Kidney (tissue), 14 donors: ENCODE measurements around the gene FPR2. TPM values are rescaled to one million over a fixed set of nuclear protein-coding genes. Genes with fewer than 3 reads are reported as not detected.

Experiments used
- DNase-seq, 5 donors: peaks; one replicate each; pipeline ENCODE4 v3.0.0-alpha.2; 2013 to 2020
- FAIRE-seq: peaks from 2 replicates; lab custom pipeline; 2012; peaks lifted over from hg19 to GRCh38; lab: Jason Lieb, UNC
- H3K27ac ChIP-seq, 2 donors: one replicate each; pipeline ENCODE4 v1.7.0; 2013; ENCODE audit warnings: low read depth in 2 of 2, low read length in 2 of 2, inconsistent platforms in 1 of 2
- H3K27me3 ChIP-seq: one replicate; pipeline ENCODE4 v1.7.1; 2013; ENCODE audit warnings: low read length, inconsistent platforms; ENCODE audit not compliant: control insufficient read depth, insufficient read depth
- H3K36me3 ChIP-seq, 3 donors: one replicate each; pipeline versions ENCODE4 v1.7.0 to v1.7.1; 2013; ENCODE audit warnings: low read length in 3 of 3, control low read depth in 1 of 3, inconsistent platforms in 1 of 3; ENCODE audit not compliant: insufficient read depth in 3 of 3, control insufficient read depth in 2 of 3
- H3K4me1 ChIP-seq, 3 donors: one replicate each; pipeline versions ENCODE4 v1.7.0 to v1.7.1; 2013; ENCODE audit warnings: low read length in 3 of 3, inconsistent platforms in 1 of 3, low read depth in 1 of 3; ENCODE audit not compliant: control insufficient read depth in 2 of 3, insufficient read depth in 2 of 3
- H3K4me3 ChIP-seq, 3 donors: one replicate each; pipeline versions ENCODE4 v1.7.0 to v1.8.1; 2013; ENCODE audit warnings: low read length in 3 of 3, control low read depth in 1 of 3, inconsistent platforms in 1 of 3
- H3K9ac ChIP-seq, 3 donors: one replicate each; pipeline versions ENCODE4 v1.7.0 to v1.7.1; 2013; ENCODE audit warnings: low read length in 3 of 3, control low read depth in 1 of 3, inconsistent platforms in 1 of 3
- H3K9me3 ChIP-seq, 3 donors: one replicate each; pipeline versions ENCODE4 v1.7.0 to v1.7.1; 2013; ENCODE audit warnings: low read length in 3 of 3, control low read depth in 1 of 3, inconsistent platforms in 1 of 3; ENCODE audit not compliant: control insufficient read depth in 2 of 3, insufficient read depth in 1 of 3
- CTCF ChIP-seq: IDR thresholded peaks from 3 replicates; pipeline ENCODE4 v1.5.1; 2012; ENCODE audit warnings: mild to moderate bottlenecking, moderate library complexity, borderline replicate concordance; ENCODE audit not compliant: insufficient read depth; ENCODE audit errors: extremely low read depth
- intact Hi-C: fragments of 100-400 bp; cut with DNase I; formaldehyde crosslinking; loops from one replicate; pipeline ENCODE4 v1.11.1; 2022
- polyA plus RNA-seq: library from polyadenylated mRNA; stranded (reverse); fragments of 350-450 nt; fragmentation: Illumina TruSeq; extraction: RNeasy Lipid Tissue Mini Kit (QIAGEN cat#74804); gene quantifications from one replicate; pipeline ENCODE4 v1.2.3, GENCODE V29; 2014; ENCODE audit warnings: low read depth, low replicate concordance; ENCODE audit not compliant: insufficient read depth
- total RNA-seq: library from RNA; stranded (reverse); fragmentation: NEBNext Ultra II Directional; extraction: Animal tissue kit (Norgen Biotek cat#: 25700); gene quantifications from one replicate; pipeline ENCODE4 v1.2.1, GENCODE V29; 2021
- donor health status: control.
- donor health status: control.
- donor health status: control.
- donor health status: control.
- donor health status: control.
- donor health status: DM: yes; HTN: yes; CAD: no.
- donor health status: Normal renal cell carcinoma (clear cell type).

The FPR2 gene
- total and polyA plus RNA-seq, 2 donors from 2014 or later: 2.3 TPM; not detected in 1

GRCh38 chr19:51740356-51740755 lies 20.6 kb upstream of the FPR2 start:
- H3K27ac ChIP-seq: no peak overlapping the region
- no peak overlapping the region for H3K9ac ChIP-seq
- no peaks in the 10 kb centered on the region for H3K9me3 ChIP-seq
- no peaks in the 10 kb centered on the region for H3K27me3 ChIP-seq
- intact Hi-C loops: no loop called here
- no peak overlapping the region for H3K4me3 ChIP-seq
- no peak for TF ChIP-seq CTCF
- H3K4me1 ChIP-seq: no peaks in the 10 kb centered on the region
- no peaks in the 10 kb centered on the region for H3K36me3 ChIP-seq
- no peak for FAIRE-seq
- DNase-seq: no peak

GRCh38 chr19:51742789-51743188 lies 18.2 kb upstream of the FPR2 start:
- Histone ChIP-seq H3K9ac (no peak overlapping the region), H3K36me3 (no peaks in the 10 kb centered on the region), H3K4me1 (no peaks in the 10 kb centered on the region), H3K9me3 (no peaks in the 10 kb centered on the region), H3K4me3 (no peak overlapping the region), H3K27me3 (no peaks in the 10 kb centered on the region), H3K27ac (no peak overlapping the region)
- intact Hi-C loops: no loop called here
- no peak for TF ChIP-seq CTCF
- DNase-seq (no peak), FAIRE-seq (no peak)

GRCh38 chr19:51743405-51743804 lies 17.6 kb upstream of the FPR2 start:
- no peak overlapping the region for H3K9ac ChIP-seq
- no peak overlapping the region for H3K27ac ChIP-seq
- intact Hi-C loops: no loop called here
- no peaks in the 10 kb centered on the region for H3K27me3 ChIP-seq
- H3K4me3 ChIP-seq: no peak overlapping the region
- DNase-seq (no peak), FAIRE-seq (no peak)
- H3K36me3 ChIP-seq: no peaks in the 10 kb centered on the region
- no peaks in the 10 kb centered on the region for H3K9me3 ChIP-seq
- no peaks in the 10 kb centered on the region for H3K4me1 ChIP-seq
- no peak for TF ChIP-seq CTCF

- H3K27ac ChIP-seq: no peak overlapping the region
- no peak overlapping the region for H3K9ac ChIP-seq
- no peaks in the 10 kb centered on the region for H3K4me1 ChIP-seq
- intact Hi-C loops: no loop called here
- DNase-seq (no peak), FAIRE-seq (no peak)
- TF ChIP-seq CTCF: no peak
- no peaks in the 10 kb centered on the region for H3K9me3 ChIP-seq
- no peaks in the 10 kb centered on the region for H3K36me3 ChIP-seq
- no peak overlapping the region for H3K4me3 ChIP-seq
- no peaks in the 10 kb centered on the region for H3K27me3 ChIP-seq
These were observed 14.2 kb upstream of the FPR2 start for GRCh38 chr19:51746731-51747130.
